Sigmoid colon (tissue), 7 donors: ENCODE data around the gene SPOP. TPM values are rescaled to one million over a fixed set of nuclear protein-coding genes. Genes with fewer than 3 reads are reported as not detected.

Experiments
- DNase-seq: peaks from one replicate; pipeline ENCODE4 v3.0.0-alpha.2; 2019
- H3K27ac ChIP-seq, 4 donors: fragments of 200-600 bp; sonication (generic); one replicate each; pipeline ENCODE4 v1.5.1; 2016 to 2019; ENCODE audit warnings: mild to moderate bottlenecking in 1 of 4
- H3K27me3 ChIP-seq, 3 donors: fragments of 200-600 bp; sonication (generic); one replicate each; pipeline ENCODE4 v1.5.1; 2019; ENCODE audit warnings: mild to moderate bottlenecking in 1 of 3
- H3K36me3 ChIP-seq, 4 donors: fragments of 200-600 bp; sonication (generic); one replicate each; pipeline ENCODE4 v1.5.1; 2016 to 2019
- H3K4me1 ChIP-seq, 4 donors: fragments of 200-600 bp; sonication (generic); one replicate each; pipeline ENCODE4 v1.5.1; 2017 to 2019
- H3K4me3 ChIP-seq, 4 donors: fragments of 200-600 bp; sonication (generic); one replicate each; pipeline ENCODE4 v1.5.1; 2017 to 2019; ENCODE audit warnings: mild to moderate bottlenecking in 2 of 4, moderate library complexity in 1 of 4
- H3K9me3 ChIP-seq, 4 donors: fragments of 200-600 bp in 3 of 4; sonication (generic) in 3 of 4; one replicate each; pipeline versions ENCODE4 v1.5.1 to v1.6.1; 2013 to 2019
- CTCF ChIP-seq, 4 experiments: fragments of 450-650 bp in 3 of 4; fragments of 200-600 bp in 1 of 4; IDR thresholded peaks; one replicate each; pipeline ENCODE4 v1.5.1; 2016 to 2019; ENCODE audit warnings: antibody characterized with exemption in 4 of 4, mild to moderate bottlenecking in 3 of 4, moderate library complexity in 2 of 4
- EP300 ChIP-seq, 4 donors: sonication (generic); formaldehyde crosslinking; IDR thresholded peaks; one replicate each; pipeline ENCODE4 v1.6.1; 2017; ENCODE audit warnings: antibody characterized with exemption in 4 of 4
- POLR2A ChIP-seq, 2 donors: fragments of 450-650 bp; IDR thresholded peaks; one replicate each; pipeline ENCODE4 v1.6.1; 2016; ENCODE audit warnings: antibody characterized with exemption in 2 of 2, mild to moderate bottlenecking in 2 of 2, moderate library complexity in 2 of 2
- POLR2AphosphoS5 ChIP-seq, 4 donors: sonication (generic); formaldehyde crosslinking; IDR thresholded peaks; one replicate each; pipeline ENCODE4 v1.6.1; 2017; ENCODE audit warnings: antibody characterized with exemption in 4 of 4
- WGBS, 2 donors: extraction: QIAGEN DNeasy Blood & Tissue Kit; methylation state at CpG; one replicate each; pipeline ENCODE4 v1.1.7; 2013; 5-methylcytosine and 5-hydroxymethylcytosine counted together
- intact Hi-C: fragments of 100-400 bp; cut with DNase I; formaldehyde crosslinking; loops from one replicate; pipeline ENCODE4 v1.15.1; 2023
- polyA plus RNA-seq, 3 donors: library from polyadenylated mRNA; stranded (reverse); fragments of 200-250 nt; gene quantifications; one replicate each; pipeline ENCODE4 v1.2.3, GENCODE V29; 2013
- total RNA-seq, 4 donors: library from RNA; depleted of rRNA; stranded (reverse); fragments of >200 nt; gene quantifications; one replicate each; pipeline ENCODE4 v1.1.0, GENCODE V29; 2016
- donor health status: healthy with polysubstance abuse.
- donor health status: Bipolar disorder and iron deficiency.
- donor health status: healthy.

SPOP gene
- total and polyA plus RNA-seq, 7 donors = 33.0 to 332 (median 226) TPM

GRCh38 chr17:49699966-49700575 lies 22.2 kb upstream of the SPOP start:
- WGBS, 2 donors = 58 to 81% methylated on average over 8 of the region's 8 CpGs
- intact Hi-C loops = loop anchor here (10.0 kb wide), 2 partner anchors 205 to 285 kb away; partner anchors contain the start of genes NGFR and PHB1

GRCh38 chr17:49698005-49698404 lies 20.1 kb upstream of the SPOP start:
- intact Hi-C loops = loop anchor here (10.0 kb wide), 2 partner anchors 203 to 283 kb away; partner anchors contain the start of genes NGFR and PHB1
- H3K27ac ChIP-seq = no peak overlapping the region
- peaks cover 0 to 18% (median 13%) of the 10 kb centered on the region in 4 donors for H3K4me1 ChIP-seq
- H3K4me3 ChIP-seq = no peak overlapping the region
- no peaks in the 10 kb centered on the region for H3K27me3 ChIP-seq
- no peaks in the 10 kb centered on the region for H3K9me3 ChIP-seq
- H3K36me3 ChIP-seq = peaks cover 21 to 32% (median 25%) of the 10 kb centered on the region in 4 donors
- TF ChIP-seq POLR2AphosphoS5 (IDR thresholded peaks at IDR 0.05) = no peak
- no peak for TF ChIP-seq EP300 (IDR thresholded peaks at IDR 0.05)
- TF ChIP-seq CTCF (IDR thresholded peaks at IDR 0.05) = no peak
- TF ChIP-seq POLR2A (IDR thresholded peaks at IDR 0.05) = no peak
- DNase-seq = no peak
- WGBS, 2 donors = 66 to 69% methylated on average over 6 of the region's 6 CpGs

More at GRCh38 chr17:49699966-49700575, 22.2 kb upstream of the SPOP start:
- DNase-seq = no peak
- H3K4me3 ChIP-seq = no peak overlapping the region
- peaks cover 0 to 8% (median 5%) of the 10 kb centered on the region in 4 donors for H3K4me1 ChIP-seq
- H3K27me3 ChIP-seq = no peaks in the 10 kb centered on the region
- no peak for TF ChIP-seq CTCF (IDR thresholded peaks at IDR 0.05)
- TF ChIP-seq EP300 (IDR thresholded peaks at IDR 0.05) = no peak
- no peak for TF ChIP-seq POLR2AphosphoS5 (IDR thresholded peaks at IDR 0.05)
- no peak for TF ChIP-seq POLR2A (IDR thresholded peaks at IDR 0.05)
- no peak overlapping the region for H3K27ac ChIP-seq
- H3K9me3 ChIP-seq = no peaks in the 10 kb centered on the region
- H3K36me3 ChIP-seq = peaks cover 34 to 53% (median 44%) of the 10 kb centered on the region in 4 donors

- WGBS, 2 donors = 52 to 87% methylated on average over 8 of the region's 8 CpGs
- intact Hi-C loops = loop anchor here (10.0 kb wide), 2 partner anchors 201 to 281 kb away; partner anchors contain the start of genes NGFR and PHB1
- Histone ChIP-seq H3K27ac (no peak overlapping the region), H3K9me3 (no peaks in the 10 kb centered on the region), H3K36me3 (peaks cover 5 to 15% (median 9%) of the 10 kb centered on the region in 4 donors), H3K27me3 (no peaks in the 10 kb centered on the region), H3K4me1 (peaks cover 0 to 35% (median 29%) of the 10 kb centered on the region in 4 donors), H3K4me3 (no peak overlapping the region)
- TF ChIP-seq EP300 (IDR thresholded peaks at IDR 0.05) (no peak), CTCF (IDR thresholded peaks at IDR 0.05) (no peak), POLR2A (IDR thresholded peaks at IDR 0.05) (no peak), POLR2AphosphoS5 (IDR thresholded peaks at IDR 0.05) (no peak)
- DNase-seq = no peak
Observed at GRCh38 chr17:49696233-49696761, 18.4 kb upstream of the SPOP start.

GRCh38 chr17:49695698-49696232 lies 17.9 kb upstream of the SPOP start:
- Histone ChIP-seq H3K27ac (peak overlapping the region in 1 of 4 donors; percentile 97), H3K36me3 (peaks cover 0 to 10% (median 4%) of the 10 kb centered on the region in 4 donors), H3K27me3 (no peaks in the 10 kb centered on the region), H3K9me3 (no peaks in the 10 kb centered on the region), H3K4me1 (peaks cover 0 to 39% (median 32%) of the 10 kb centered on the region in 4 donors), H3K4me3 (no peak overlapping the region)
- TF ChIP-seq POLR2A (IDR thresholded peaks at IDR 0.05) (no peak), CTCF (IDR thresholded peaks at IDR 0.05) (peak in 1 of 4 experiments; percentile 31), POLR2AphosphoS5 (IDR thresholded peaks at IDR 0.05) (no peak)
- DNase-seq = no peak
- 42 to 49% methylated on average over 5 of the region's 5 CpGs for WGBS, 2 donors
- intact Hi-C loops = loop anchor here (1.0 to 10.0 kb wide), 3 partner anchors 125 to 281 kb away; partner anchors contain the start of genes NGFR and PHB1
